HK-2 (cell line): ENCODE results near the gene NARS2.
"Not testable (repeated sequence)": the region's sequence is repeated elsewhere in the genome, so short reads cannot be mapped to it uniquely, and the experiment has no call there.

Experiments used
- DNase-seq: peaks from one replicate; pipeline ENCODE4 v3.0.0-alpha.2; 2018; ENCODE audit not compliant: unreplicated experiment

Gene NARS2

DNA sequence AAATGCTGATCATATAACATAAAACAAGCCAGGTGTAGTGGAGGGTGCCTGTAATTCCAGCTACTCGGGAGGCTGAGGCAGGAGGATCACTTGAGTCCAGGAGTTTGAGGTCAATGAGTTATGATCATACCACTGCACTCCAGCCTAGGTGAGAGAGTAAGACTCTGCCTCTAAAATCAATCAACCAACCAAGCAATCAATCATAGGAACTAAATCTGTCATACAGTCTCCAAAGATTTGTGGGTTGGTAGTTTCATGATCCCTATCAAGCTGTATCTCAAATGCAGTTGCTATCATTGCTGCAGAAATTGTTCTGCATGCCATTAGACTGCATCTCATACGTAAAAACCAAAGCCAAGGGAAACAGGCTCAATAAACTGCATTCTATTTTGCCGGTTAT lies 33.1 kb downstream of the NARS2 start:
- DNase-seq: no peak

DNA sequence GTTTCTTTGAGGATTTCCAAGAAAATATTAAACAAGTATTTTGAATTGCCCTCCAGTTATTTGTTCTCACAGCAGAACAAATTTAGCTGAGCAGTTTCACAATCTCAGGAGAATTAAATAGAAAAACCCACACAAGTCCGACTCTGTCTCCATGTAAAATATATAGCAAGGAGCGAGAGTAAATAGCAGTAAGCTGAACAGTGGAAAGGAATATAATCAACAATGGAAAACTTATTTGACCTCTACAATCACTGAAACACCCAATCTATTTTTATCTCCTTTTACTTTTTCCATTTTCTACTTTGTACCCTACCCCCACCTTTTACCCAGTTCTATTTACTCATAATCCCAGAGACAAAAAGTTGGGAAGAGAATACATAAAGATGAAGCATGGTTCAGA lies 34.4 kb downstream of the NARS2 start:
- DNase-seq: no peak

DNA sequence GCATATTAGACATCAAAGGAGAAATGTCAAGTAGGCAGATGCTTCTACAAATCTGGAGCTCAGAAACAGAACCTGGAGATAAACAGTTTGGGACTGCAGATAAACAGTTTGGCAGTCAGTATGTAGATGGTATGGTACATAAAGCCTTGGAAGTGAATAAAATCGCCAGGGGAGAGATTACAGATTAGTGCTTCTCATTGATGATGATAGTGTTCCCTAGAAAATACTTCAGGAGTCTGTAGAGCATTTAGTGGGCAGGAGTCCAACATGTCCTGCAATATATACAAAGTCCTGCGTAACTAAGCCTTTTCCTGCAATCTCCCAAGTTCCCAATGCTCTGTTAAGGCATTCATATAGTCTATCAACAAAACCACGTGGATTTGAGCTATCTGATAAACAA lies 35.2 kb downstream of the NARS2 start:
- DNase-seq: no peak

DNA sequence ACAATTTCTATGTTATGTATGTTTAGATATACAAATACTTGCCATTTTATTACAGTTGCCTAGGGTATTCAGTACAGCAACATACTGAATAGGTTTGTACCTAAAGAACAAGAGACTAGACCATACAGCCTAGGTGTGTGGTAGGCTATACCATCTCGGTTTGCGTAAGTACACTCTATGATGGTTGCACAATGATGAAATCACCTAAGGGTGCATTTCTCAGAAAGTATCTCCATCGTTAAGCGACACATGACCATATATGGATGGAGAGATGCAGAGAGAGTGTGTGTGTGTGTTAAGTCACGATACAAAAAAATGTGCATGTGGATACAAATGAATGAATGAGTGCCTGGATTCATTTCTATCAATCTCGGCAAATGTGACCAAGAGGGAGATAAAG lies 37.7 kb downstream of the NARS2 start:
- DNase-seq: no peak

DNA sequence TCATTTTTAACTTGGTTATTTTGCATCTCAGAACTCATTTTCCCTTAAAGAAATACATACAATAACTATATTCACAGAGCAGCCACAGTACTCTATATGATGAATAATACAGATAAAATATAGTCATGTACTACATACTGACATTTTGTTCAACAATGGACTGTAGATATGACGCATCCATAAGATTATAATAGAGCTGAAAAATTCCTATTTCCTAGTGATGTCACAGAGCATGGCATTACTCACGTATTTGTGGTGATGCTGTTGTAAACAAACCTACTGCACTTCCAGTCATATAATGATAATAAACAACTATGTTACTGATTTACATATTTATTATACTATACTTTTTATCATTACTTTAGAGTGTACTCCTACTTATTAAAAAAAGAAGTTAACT lies 38.7 kb downstream of the NARS2 start:
- no peak for DNase-seq

DNA sequence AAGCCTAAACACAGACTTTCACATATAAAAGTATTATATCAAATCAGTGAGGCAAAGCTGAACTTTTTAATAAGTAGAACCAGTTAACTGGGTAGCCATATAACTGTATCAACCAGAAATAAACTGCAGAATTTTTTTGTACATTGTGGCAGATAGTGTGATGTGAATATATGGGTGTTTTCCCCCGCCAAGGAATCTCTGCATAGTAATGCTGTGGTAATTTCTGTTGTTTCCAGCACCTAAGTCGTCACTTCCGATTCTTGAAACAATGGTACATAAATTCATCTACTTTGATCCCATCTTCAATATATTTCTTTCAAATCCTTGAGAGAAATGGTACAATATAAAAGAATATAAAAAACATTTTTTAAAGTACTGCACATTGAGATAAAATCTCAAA lies 39.6 kb downstream of the NARS2 start:
- no peak for DNase-seq

DNA sequence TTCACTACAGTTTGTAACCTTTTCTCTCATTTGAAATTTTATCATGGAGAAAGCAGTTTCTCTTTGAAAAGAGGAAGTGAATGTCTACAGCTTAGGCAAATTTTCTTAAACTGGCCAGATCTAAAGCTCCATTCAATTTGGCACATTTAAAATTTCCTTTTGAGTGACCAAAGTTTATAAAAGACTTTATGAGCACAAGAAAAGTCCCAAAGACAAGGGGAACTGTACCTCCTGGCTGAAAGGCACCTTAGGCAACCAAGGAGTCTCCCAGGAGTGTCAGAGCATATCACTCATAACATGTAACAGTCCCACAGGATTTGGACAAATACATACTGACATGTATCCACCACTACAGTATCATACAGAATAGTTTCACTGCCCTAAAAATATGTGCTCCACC lies 41.3 kb downstream of the NARS2 start:
- no peak for DNase-seq

DNA sequence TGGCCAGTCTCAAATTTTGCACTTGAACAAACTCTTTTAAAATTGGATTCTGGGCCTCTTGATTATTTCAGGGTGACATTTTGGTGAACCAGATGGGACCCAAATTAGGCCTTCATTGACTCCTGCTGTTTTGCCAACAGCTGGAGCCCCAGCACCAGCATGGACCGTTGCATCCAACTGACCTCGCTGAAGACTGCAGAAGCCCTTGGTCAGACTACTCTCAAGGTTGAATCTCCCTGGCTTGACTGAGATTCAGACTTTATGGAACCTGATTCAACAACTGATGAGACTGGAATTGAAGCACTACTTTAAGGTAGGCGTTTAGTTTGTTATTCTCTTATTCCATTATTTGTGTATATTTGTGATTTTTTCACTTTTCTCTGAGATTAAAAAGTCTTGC lies 41.7 kb downstream of the NARS2 start:
- no peak for DNase-seq

DNA sequence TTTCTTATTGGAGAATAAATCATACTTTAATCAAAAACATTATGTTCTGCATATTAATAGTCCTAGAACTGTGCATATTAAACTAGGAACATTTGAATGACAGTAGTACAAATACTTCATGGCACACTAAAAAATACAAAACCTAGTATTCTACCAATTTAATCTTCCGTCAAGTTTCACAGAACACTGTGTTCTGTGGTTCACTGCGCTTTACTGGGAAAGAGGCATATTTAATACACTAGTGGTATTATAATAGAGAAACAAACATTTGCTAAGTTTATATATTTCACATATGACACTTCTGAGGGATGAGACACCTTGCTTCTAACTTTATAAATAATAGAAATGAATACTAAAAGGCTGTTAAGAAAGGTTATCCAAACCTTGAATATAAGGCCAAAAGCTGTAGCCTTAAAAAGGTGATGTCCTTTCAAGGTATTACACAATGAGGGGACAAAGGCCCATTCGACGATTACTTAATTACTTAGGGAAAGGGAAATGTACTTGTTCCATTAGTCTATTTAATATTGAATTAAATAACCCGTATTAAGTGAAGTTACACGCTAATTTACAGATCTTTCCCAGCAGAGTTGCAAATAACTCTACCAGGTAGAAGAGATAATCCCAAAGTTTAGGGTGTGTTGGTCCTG lies 48.0 kb downstream of the NARS2 start:
- no peak for DNase-seq

DNA sequence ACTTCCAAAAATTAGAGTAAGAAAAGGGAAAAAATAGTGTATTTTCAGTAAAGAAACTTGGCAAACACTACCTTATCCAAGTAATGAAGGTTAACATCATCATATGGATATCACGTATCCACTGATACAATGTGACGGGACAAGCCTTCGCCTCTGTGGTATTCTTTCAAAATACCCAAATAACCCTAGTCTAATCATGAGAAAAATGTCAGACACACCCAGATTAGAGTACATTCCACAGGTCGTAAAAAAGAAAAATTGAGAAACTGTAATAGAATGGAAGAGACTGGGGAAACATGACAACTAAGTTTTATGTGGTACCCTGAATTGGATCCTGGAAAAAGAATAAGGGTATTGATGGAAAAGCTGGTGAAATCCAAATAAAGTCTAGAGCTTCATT lies 48.9 kb downstream of the NARS2 start:
- DNase-seq: no peak

DNA sequence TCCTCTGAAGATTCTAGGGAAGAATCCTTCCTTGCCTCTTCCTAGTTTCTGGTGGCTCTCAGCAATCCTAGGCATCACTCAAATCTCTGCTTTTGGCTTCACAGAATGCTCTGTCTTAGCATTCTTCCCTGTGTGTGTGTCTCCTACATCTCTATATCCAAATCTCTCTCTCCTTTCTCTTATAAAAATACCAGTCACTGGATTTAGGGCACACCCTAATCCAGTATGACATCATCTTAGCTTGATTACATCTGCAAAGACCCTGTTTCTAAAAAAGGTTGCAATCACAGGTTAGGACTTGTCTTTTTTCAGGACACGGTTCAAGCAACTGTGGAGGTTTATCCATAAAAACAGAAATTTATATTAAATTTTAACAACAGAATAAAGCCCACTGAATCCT lies 54.4 kb downstream of the NARS2 start:
- no peak for DNase-seq

DNA sequence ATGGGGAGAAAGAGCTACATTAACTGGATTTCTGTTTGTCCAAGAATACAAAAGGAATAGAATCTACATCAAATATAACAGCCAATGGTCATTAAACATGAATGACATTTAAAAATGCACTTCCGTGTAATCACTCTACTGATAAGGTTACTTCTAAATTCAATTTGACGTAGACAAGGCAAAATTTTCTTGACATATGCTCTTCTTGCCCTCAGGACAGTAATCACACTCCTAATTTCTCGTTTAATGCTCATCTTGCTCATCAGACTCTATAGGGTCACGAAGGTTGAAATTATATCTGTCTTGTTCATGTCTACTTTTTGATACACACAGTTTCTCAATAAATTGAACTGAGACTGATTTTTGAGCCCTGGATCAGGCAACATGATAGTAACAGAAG lies 58.4 kb downstream of the NARS2 start:
- DNase-seq: no peak

DNA sequence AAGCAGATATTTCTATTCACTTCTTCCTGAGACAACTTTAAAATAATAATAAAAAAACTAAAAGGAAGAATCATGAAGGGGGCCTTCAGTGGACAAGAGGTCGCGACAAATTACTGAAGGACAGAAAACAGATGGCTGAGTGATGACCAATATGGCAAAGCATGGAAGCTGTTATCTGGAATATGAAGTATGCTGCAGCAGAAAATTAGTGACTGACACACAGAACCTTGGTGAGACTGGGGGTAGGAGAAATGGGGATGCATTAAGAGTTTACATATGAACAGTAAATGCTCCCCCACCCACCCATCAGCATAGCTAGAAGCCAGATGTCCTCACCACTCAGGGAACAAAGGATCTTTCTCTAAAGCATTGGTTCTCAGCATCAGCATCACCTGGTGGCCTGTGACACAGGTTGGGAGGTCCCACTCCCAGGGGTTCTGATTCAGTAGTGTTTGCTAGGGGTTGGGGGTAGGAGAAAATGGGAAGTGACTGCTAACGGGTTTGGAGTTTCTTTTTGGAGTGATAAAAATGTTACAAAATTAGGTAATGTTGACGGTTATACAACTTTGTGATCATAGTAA lies 59.7 kb downstream of the NARS2 start:
- DNase-seq: no peak

DNA sequence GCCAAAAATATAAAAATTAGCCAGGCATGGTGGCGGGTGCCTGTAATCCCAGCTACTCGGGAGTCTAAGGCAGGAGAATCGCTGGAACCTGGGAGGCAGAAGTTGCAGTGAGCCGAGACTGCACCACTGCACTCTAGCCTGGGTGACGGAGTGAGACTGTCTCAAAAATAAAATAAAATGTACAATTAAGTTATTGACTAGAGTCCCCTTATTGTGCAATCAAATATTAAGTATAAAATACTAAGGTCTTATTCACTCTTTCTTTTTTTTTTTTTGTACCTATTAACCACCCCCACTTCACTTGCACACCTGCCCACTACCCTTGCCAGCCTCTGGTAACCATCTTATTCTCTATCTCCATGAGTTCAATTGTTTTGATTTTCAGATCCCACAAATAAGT lies 61.6 kb downstream of the NARS2 start:
- not testable (repeated sequence) for DNase-seq

DNA sequence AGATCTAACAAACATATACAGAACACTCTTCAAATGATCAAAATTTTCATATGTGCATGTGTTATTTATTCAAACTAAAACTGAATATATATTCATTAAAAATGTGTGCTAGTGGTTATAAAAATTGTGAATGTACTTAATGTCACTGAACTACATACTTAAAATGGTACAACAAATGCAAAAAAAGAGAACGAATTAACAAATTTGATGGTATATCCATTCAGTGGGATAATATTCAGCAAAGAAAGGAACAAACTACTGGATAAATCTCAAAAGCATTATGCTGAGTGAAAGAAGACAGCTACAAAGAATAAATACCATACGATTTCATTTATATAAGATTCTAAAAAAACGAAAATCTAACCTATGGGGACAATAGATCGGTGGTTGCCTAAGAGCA lies 64.1 kb downstream of the NARS2 start:
- no peak for DNase-seq

DNA sequence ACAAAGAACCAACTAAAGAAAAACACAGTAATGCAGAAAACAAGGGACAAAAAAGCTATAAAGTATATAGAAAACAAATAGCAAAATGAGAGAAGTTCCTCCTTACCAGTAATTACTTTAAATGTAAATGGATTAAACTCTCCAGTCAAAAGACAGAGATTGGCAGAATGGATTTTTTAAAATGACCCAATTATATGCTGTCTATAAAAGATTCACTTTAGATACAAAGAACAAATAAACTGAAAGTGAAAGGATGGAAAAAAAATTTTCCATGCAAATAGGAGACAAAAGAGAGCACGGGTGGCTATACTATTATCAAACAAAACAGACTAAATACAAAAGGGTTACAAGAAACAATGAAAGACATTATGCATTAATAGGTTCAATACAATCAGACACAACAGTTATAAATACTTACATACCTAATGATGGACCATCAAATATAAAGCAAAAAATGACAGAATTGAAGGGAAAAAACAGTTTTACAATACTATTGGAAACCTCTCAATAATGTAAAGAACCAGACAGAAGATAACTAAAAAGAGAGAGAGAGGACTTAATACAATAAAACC lies 64.6 kb downstream of the NARS2 start:
- no peak for DNase-seq

DNA sequence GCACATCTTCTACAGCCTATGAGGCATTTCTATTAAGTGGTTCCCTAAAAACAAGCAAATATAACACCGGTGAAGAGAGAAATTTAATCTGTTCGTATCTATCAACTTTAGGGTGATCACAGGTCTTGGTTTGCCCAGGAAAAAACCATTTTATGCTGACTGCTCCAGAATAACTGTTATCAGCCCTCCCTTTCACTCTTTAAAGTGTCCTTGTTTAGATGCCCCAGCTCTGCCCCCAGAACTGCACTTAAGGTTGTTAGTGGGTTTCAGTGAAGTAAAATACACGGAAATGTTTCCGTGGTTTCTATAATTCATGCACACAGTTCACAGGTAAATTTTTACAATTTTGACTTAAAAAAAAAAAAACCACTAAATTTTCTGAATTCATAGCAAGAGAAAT lies 70.0 kb downstream of the NARS2 start:
- DNase-seq: no peak

DNA sequence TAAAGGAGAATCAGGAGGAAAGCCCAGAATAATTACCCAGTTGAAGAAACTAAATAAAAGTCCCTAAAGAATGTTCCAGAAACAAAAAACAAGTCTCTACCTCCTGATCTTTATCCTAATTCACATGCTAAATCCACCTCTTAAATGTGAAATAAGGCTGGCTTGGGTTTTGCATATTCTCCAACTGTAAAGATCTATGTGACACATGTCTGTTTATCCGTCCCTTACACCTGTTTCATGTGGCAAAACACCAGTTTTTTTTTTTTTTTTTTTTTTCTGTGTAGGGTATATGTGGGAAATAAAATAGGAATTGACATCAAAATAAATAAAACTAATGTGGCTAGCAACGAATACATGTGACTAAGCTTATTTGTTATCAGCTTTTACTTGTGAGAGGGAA lies 70.5 kb downstream of the NARS2 start:
- no peak for DNase-seq

DNA sequence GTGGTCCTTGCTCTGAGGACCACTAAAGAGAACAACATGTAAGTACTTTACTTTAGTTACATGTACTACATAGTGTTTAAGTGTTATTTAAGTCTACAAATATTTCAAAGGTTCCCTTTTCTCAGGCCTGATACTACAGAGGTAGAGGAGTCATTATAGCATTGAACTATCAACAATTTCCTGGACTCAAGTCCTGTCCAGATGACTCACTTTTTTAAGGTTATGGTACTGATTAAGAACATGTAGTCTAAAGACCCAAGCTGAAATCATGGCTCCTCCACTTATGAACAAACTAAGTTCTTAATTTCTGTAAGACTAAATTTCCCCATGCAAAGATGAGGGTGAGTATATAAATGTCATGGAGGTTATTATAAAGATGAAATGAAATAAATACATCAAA lies 74.7 kb downstream of the NARS2 start:
- DNase-seq: no peak

DNA sequence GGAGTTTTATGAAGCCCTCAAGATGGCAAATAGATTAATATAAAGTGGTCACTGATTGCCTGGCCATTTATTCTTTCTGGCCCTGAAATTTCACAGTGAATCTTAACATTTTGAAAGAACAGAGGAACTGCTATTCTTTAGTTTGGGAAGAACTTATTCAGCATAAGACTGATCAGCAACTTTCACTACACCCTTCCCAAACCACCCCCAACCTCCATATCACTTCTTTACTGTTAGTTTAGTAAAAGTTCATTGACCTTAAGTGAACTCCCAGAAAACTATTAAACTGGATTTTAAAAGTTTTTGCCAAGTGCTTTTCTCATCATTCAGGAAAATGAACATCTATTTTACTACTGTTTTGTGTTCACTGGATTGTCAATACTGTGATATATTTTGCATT lies 77.4 kb downstream of the NARS2 start:
- no peak for DNase-seq

DNA sequence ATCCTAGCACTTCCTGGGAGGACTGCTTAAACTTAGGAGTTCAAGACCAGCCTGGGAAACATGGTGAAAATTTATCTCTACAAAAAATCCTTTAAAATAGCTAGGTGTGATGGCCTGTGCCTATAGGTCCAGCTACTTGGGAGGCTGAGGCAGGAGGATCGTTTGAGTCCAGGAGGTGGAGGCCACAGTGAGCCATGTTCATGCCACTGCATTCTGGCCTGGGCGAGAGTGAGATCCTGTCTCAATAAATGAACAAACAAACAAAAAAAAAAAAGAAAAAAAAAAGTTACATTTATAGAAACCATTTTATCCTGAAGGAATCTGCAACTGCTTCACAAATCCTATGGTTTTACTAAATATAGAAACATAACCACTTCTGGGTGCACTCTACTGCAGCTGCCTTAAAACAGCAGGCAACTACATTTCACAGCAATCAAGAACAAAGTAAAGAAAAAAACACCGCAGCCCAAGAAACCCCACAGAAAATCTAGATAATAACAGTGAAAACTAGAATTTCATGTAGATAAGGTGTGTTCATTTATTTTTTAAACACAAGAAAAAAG lies 81.2 kb downstream of the NARS2 start:
- DNase-seq: no peak

DNA sequence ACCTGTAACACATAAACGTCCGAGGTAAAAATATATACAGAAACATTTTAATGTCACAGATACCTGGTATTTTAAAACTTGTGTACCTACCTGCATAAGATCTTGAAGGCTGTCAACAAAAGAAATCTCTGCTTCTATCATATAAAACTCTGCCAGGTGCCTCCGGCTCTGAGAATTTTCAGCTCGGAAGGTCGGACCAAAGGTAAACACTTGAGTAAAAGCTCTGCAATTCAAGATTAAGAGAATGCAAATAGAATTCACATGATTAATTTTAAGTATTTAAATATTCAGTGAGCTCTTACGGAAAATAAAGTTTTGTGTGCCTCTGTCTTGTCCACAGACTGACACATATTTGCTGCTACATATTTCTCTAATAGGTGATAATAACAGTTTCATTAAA lies 81.7 kb downstream of the NARS2 start:
- no peak for DNase-seq

DNA sequence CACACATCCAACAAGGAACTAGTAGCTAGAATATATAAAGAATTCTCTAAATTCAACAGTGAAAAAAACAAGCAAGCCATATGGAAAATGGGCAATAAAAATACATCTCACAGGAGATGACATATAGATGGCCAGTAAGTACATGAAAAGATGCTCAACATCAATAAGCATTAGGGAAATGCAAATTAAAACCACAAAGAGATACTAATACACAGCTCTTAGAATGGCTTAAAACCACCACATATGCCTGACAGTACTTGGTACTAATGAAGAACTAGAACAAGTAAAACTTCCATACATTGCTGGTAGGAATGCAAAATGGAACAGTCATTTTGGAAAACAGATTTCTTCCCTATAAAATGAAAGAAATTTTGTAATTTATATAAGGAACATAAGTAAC lies 85.5 kb downstream of the NARS2 start:
- no peak for DNase-seq

DNA sequence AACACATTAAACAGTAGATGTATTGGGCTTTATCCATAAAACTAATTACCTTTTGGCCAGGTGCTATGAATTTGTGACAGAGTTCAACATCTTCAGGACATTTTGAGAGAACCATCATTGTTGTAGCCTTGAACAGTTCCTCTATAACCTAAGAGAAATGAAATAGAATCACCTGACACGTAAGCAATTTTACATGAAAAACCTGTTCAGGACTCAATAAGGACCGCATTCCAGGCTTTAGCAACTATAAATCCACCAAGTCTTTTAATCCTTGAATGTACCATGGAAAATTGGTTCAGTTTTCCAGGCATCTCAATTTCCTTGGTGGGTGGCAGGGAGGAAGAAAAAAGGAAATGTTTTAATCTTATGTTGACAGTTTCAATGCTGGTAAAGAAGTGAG lies 96.1 kb downstream of the NARS2 start:
- no peak for DNase-seq
